Neural progenitor cell (in vitro differentiated cells): ENCODE data around the gene TYMS. TPM values are rescaled to one million over a fixed set of nuclear protein-coding genes. Genes with fewer than 3 reads are reported as not detected.
A peak's percentile ranks its signal among the peaks of the same experiment; 100 is the strongest.

Experiments used
- DNase-seq: peaks from one replicate; pipeline ENCODE4 v3.0.0-alpha.2; 2016; ENCODE audit warnings: low spot score
- H2AFZ ChIP-seq: fragments of 200-600 bp; sonication (generic); replicated peaks from 2 replicates; pipeline ENCODE4 v1.6.1; 2016; ENCODE audit warnings: antibody characterized with exemption
- H3F3A ChIP-seq: fragments of 200-600 bp; sonication (generic); 2 replicates; pipeline ENCODE4 v1.6.1; 2016; ENCODE audit warnings: antibody characterized with exemption, low read depth
- H3K27ac ChIP-seq: fragments of 200-600 bp; sonication (generic); 2 replicates; pipeline ENCODE4 v1.5.1; 2016; ENCODE audit warnings: mild to moderate bottlenecking
- H3K27me3 ChIP-seq: fragments of 200-600 bp; sonication (generic); 2 replicates; pipeline ENCODE4 v1.6.1; 2016; ENCODE audit warnings: mild to moderate bottlenecking, moderate library complexity
- H3K36me3 ChIP-seq: fragments of 200-600 bp; sonication (generic); 2 replicates; pipeline ENCODE4 v1.5.1; 2016
- H3K4me1 ChIP-seq: fragments of 200-600 bp; sonication (generic); 2 replicates; pipeline ENCODE4 v1.6.1; 2016; ENCODE audit warnings: mixed run types
- H3K4me2 ChIP-seq: fragments of 200-600 bp; sonication (generic); 2 replicates; pipeline ENCODE4 v1.6.1; 2016
- H3K4me3 ChIP-seq: fragments of 200-600 bp; sonication (generic); 2 replicates; pipeline ENCODE4 v1.5.1; 2016
- H3K79me2 ChIP-seq: fragments of 200-600 bp; sonication (generic); 2 replicates; pipeline ENCODE4 v1.6.1; 2016; ENCODE audit warnings: low read depth
- H3K9ac ChIP-seq: fragments of 200-600 bp; sonication (generic); 2 replicates; pipeline ENCODE4 v1.6.1; 2016
- H3K9me3 ChIP-seq: fragments of 200-600 bp; sonication (generic); 2 replicates; pipeline ENCODE4 v1.5.1; 2016; ENCODE audit warnings: low read depth
- H4K20me1 ChIP-seq: fragments of 200-600 bp; sonication (generic); 2 replicates; pipeline ENCODE4 v1.6.1; 2016; ENCODE audit warnings: low read depth
- H3K27ac Mint-ChIP-seq: 3 replicates; pipeline ENCODE4 v1.8.0; 2021; ENCODE audit warnings: mixed read lengths
- H3K27me3 Mint-ChIP-seq: 2 replicates; pipeline ENCODE4 v1.8.0; 2022; ENCODE audit warnings: low read depth, mild to moderate bottlenecking, inconsistent platforms, moderate library complexity, mixed read lengths; ENCODE audit not compliant: insufficient read depth
- H3K36me3 Mint-ChIP-seq: 3 replicates; pipeline ENCODE4 v1.8.0; 2021; ENCODE audit warnings: mixed read lengths
- H3K4me1 Mint-ChIP-seq: 3 replicates; pipeline ENCODE4 v1.8.0; 2021; ENCODE audit warnings: mixed read lengths
- H3K4me3 Mint-ChIP-seq: 3 replicates; pipeline ENCODE4 v1.8.0; 2021; ENCODE audit warnings: mild to moderate bottlenecking, moderate library complexity, mixed read lengths
- H3K9me3 Mint-ChIP-seq: 3 replicates; pipeline ENCODE4 v1.8.0; 2020; ENCODE audit warnings: mixed read lengths
- EZH2 ChIP-seq: fragments of 200-600 bp; sonication (generic); IDR thresholded peaks from 2 replicates; pipeline ENCODE4 v1.6.1; 2017; ENCODE audit warnings: antibody characterized with exemption, mild to moderate bottlenecking, moderate library complexity
- EZH2phosphoT487 ChIP-seq: fragments of 200-600 bp; sonication (generic); IDR thresholded peaks from 2 replicates; pipeline ENCODE4 v1.6.1; 2017; ENCODE audit warnings: antibody characterized with exemption
- total RNA-seq: library from RNA; depleted of rRNA; stranded (reverse); fragments of >200 nt; gene quantifications from 2 replicates; pipeline ENCODE4 v1.2.3, GENCODE V29; 2015; ENCODE audit warnings: low replicate concordance
- TF ChIP-seq, protein P1 (sequence below): fragments of 200-600 bp; sonication (generic); IDR thresholded peaks from 2 replicates; pipeline ENCODE4 v1.5.1; 2017; ENCODE audit warnings: antibody characterized with exemption, mild to moderate bottlenecking

TYMS gene
- total RNA-seq, 1 donor from 2014 or later, result 86.9 TPM

DNA sequence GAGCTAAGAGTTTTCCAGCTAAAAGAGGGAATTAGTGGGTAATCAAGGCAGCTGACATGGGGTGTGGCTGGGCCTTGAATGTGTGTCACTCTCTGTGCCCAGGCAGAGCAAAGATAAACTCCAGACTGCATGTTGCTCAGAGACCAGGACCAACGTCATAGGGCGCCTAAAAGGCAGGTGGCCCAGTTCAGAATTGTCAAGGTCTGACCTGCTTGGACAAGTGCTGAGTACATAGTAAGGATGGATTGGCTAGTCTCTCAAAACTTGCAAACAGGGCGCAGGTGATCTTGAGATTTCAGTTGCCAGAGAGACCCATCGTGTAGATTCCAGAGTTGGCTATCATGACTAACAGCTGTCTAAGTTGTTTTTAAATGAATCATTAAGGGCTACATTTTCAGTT lies 41.7 kb upstream of the TYMS start:
- no peaks in the 10 kb centered on the region for H3K4me1 ChIP-seq
- no peaks in the 10 kb centered on the region for H3F3A ChIP-seq
- Mint-ChIP-seq H3K4me1 (peaks cover 2% of the 10 kb centered on the region), H3K36me3 (no peaks in the 10 kb centered on the region), H3K9me3 (no peaks in the 10 kb centered on the region), H3K27me3 (peaks cover 6% of the 10 kb centered on the region), H3K4me3 (no peak overlapping the region), H3K27ac (no peak overlapping the region)
- H3K27me3 ChIP-seq, result no peaks in the 10 kb centered on the region
- H3K9ac ChIP-seq, result no peak overlapping the region
- H3K4me3 ChIP-seq, result no peak overlapping the region
- no peak overlapping the region for H3K27ac ChIP-seq
- no peaks in the 10 kb centered on the region for H3K36me3 ChIP-seq
- no peaks in the 10 kb centered on the region for H3K9me3 ChIP-seq
- H3K79me2 ChIP-seq, result no peaks in the 10 kb centered on the region
- no peak overlapping the region for H3K4me2 ChIP-seq
- H4K20me1 ChIP-seq, result no peaks in the 10 kb centered on the region
- TF ChIP-seq, protein P1, sequence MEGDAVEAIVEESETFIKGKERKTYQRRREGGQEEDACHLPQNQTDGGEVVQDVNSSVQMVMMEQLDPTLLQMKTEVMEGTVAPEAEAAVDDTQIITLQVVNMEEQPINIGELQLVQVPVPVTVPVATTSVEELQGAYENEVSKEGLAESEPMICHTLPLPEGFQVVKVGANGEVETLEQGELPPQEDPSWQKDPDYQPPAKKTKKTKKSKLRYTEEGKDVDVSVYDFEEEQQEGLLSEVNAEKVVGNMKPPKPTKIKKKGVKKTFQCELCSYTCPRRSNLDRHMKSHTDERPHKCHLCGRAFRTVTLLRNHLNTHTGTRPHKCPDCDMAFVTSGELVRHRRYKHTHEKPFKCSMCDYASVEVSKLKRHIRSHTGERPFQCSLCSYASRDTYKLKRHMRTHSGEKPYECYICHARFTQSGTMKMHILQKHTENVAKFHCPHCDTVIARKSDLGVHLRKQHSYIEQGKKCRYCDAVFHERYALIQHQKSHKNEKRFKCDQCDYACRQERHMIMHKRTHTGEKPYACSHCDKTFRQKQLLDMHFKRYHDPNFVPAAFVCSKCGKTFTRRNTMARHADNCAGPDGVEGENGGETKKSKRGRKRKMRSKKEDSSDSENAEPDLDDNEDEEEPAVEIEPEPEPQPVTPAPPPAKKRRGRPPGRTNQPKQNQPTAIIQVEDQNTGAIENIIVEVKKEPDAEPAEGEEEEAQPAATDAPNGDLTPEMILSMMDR, result no peak
- no peak for TF ChIP-seq EZH2
- no peak for TF ChIP-seq EZH2phosphoT487
- DNase-seq, result no peak
- no peak overlapping the region for H2AFZ ChIP-seq

DNA sequence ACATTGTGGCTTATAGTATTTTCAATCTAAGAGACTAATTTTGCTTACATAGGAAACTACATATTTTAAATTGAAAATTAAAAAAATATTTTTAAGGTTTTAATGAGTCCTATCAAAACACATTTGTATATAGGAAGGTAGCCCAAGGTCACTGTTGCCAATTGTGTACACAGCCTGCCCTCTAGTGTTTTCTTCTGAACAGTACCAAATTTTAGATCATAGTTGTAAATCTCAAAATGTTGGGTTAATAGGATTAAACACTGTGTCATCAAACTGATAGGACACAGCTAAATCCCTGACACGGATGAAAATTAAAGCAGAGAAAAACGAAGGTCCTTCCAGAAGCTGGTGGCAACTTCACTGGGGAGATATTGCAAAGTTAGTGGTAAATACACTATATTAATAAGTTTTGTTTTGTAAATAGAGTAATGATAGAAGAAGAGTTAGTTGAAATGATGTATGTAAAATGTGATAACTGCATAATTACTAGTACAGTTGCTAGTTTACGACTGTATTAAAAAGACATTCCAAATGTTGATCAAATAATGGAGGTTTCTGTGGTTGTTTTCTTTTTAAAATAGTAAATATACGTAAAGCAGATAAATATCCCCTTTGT lies 41.0 kb upstream of the TYMS start:
- Histone ChIP-seq H3K36me3 (no peaks in the 10 kb centered on the region), H4K20me1 (no peaks in the 10 kb centered on the region), H3K4me2 (no peak overlapping the region), H3K4me3 (no peak overlapping the region), H3K9ac (no peak overlapping the region), H3K9me3 (no peaks in the 10 kb centered on the region), H3F3A (no peaks in the 10 kb centered on the region), H3K27ac (no peak overlapping the region), H3K79me2 (no peaks in the 10 kb centered on the region), H3K27me3 (no peaks in the 10 kb centered on the region), H3K4me1 (no peaks in the 10 kb centered on the region), H2AFZ (no peak overlapping the region)
- Mint-ChIP-seq H3K27ac (no peak overlapping the region), H3K4me3 (no peak overlapping the region), H3K4me1 (peaks cover 2% of the 10 kb centered on the region), H3K36me3 (no peaks in the 10 kb centered on the region), H3K27me3 (peaks cover 6% of the 10 kb centered on the region), H3K9me3 (no peaks in the 10 kb centered on the region)
- TF ChIP-seq EZH2, result no peak
- TF ChIP-seq, protein P1, result peak; percentile 84
- peak; percentile 47 for DNase-seq

DNA sequence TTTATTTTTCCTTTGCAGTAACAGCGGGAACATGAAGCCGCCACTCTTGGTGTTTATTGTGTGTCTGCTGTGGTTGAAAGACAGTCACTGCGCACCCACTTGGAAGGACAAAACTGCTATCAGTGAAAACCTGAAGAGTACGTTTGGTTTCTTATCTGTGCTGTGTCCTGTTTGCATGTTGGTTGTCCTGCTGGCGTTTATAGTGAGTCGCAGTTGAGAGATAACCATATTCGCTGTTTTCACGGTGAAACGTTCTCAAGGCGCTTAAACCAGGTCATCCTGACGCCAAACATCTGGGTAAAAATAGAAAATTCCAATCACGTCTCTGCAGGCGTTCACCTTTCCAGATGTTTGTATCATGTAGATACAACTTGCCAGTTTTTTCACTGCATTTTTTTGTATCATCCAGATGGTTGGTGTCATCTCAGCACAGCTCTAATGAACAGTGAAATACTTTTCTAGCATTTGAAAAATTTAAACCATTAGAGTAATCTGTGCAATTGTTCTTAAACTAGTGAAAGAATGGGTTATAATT lies 39.4 kb upstream of the TYMS start:
- H3K4me3 ChIP-seq, result no peak overlapping the region
- H3K4me2 ChIP-seq, result no peak overlapping the region
- H3K36me3 Mint-ChIP-seq, result no peaks in the 10 kb centered on the region
- no peaks in the 10 kb centered on the region for H3K36me3 ChIP-seq
- H3K27ac Mint-ChIP-seq, result no peak overlapping the region
- H3K9me3 Mint-ChIP-seq, result no peaks in the 10 kb centered on the region
- no peak overlapping the region for H3K9ac ChIP-seq
- H3K4me1 Mint-ChIP-seq, result peaks cover 2% of the 10 kb centered on the region
- DNase-seq, result no peak
- H4K20me1 ChIP-seq, result no peaks in the 10 kb centered on the region
- no peaks in the 10 kb centered on the region for H3F3A ChIP-seq
- H3K4me1 ChIP-seq, result no peaks in the 10 kb centered on the region
- no peak for TF ChIP-seq EZH2
- TF ChIP-seq, protein P1, result no peak
- TF ChIP-seq EZH2phosphoT487, result no peak
- H3K27me3 ChIP-seq, result no peaks in the 10 kb centered on the region
- H2AFZ ChIP-seq, result no peak overlapping the region
- no peak overlapping the region for H3K4me3 Mint-ChIP-seq
- peaks cover 8% of the 10 kb centered on the region for H3K27me3 Mint-ChIP-seq
- H3K79me2 ChIP-seq, result no peaks in the 10 kb centered on the region
- no peaks in the 10 kb centered on the region for H3K9me3 ChIP-seq
- H3K27ac ChIP-seq, result no peak overlapping the region
